Liver (tissue), 9 donors: Measurements from ENCODE around the gene FICD. TPM values are rescaled to one million over a fixed set of nuclear protein-coding genes. Genes with fewer than 3 reads are reported as not detected.

Experiments used
- DNase-seq: peaks from one replicate; pipeline ENCODE4 v3.0.0-alpha.2; 2017; ENCODE audit warnings: low spot score
- H3K27ac ChIP-seq, 2 donors: one replicate each; pipeline ENCODE4 v1.7.0; 2013; ENCODE audit warnings: inconsistent platforms in 2 of 2, low read length in 2 of 2, control low read depth in 1 of 2, low read depth in 1 of 2, mild to moderate bottlenecking in 1 of 2
- H3K27me3 ChIP-seq, 4 donors: one replicate each; pipeline versions ENCODE4 v1.6.1 to v1.7.0; 2013; ENCODE audit warnings: low read length in 3 of 4, inconsistent platforms in 1 of 4, mild to moderate bottlenecking in 1 of 4, moderate library complexity in 1 of 4; ENCODE audit not compliant: control insufficient read depth in 4 of 4, insufficient read depth in 4 of 4
- H3K36me3 ChIP-seq, 4 donors: one replicate each; pipeline versions ENCODE4 v1.6.1 to v1.7.0; 2013; ENCODE audit warnings: low read length in 3 of 4, mild to moderate bottlenecking in 3 of 4, low read depth in 1 of 4, moderate library complexity in 1 of 4; ENCODE audit not compliant: control insufficient read depth in 4 of 4, insufficient read depth in 3 of 4
- H3K4me1 ChIP-seq, 4 donors: one replicate each; pipeline versions ENCODE4 v1.6.1 to v1.7.0; 2013; ENCODE audit warnings: low read length in 3 of 4, mild to moderate bottlenecking in 3 of 4, moderate library complexity in 1 of 4; ENCODE audit not compliant: control insufficient read depth in 4 of 4, insufficient read depth in 4 of 4
- H3K4me3 ChIP-seq, 3 donors: one replicate each; pipeline versions ENCODE4 v1.6.1 to v1.7.0; 2013; ENCODE audit warnings: low read length in 3 of 3, control low read depth in 1 of 3, low read depth in 1 of 3, mild to moderate bottlenecking in 1 of 3
- H3K9ac ChIP-seq, 2 donors: one replicate each; pipeline ENCODE4 v1.7.0; 2013; ENCODE audit warnings: low read length in 2 of 2, mild to moderate bottlenecking in 2 of 2, moderate library complexity in 2 of 2, control low read depth in 1 of 2, low read depth in 1 of 2
- H3K9me3 ChIP-seq, 4 donors: one replicate each; pipeline versions ENCODE4 v1.6.1 to v1.7.0; 2013; ENCODE audit warnings: low read length in 3 of 4; ENCODE audit not compliant: control insufficient read depth in 4 of 4
- CTCF ChIP-seq: fragments of 150-350 bp; IDR thresholded peaks from 2 replicates; pipeline ENCODE4 v1.5.1; 2017; ENCODE audit warnings: improper control_type of control experiment, low read depth, low read length; ENCODE audit not compliant: missing input control
- FOXA1 ChIP-seq: IDR thresholded peaks from 2 replicates; pipeline ENCODE4 v1.6.1; 2016; ENCODE audit warnings: antibody characterized with exemption
- GABPA ChIP-seq, 2 donors: IDR thresholded peaks in 1 of 2; conservative IDR thresholded peaks in 1 of 2; 2 replicates each; pipeline ENCODE4 v1.6.1; 2016; ENCODE audit warnings: antibody characterized with exemption in 2 of 2, mild to moderate bottlenecking in 1 of 2, moderate library complexity in 1 of 2
- HNF4A ChIP-seq, 2 donors: conservative IDR thresholded peaks; 2 replicates each; pipeline ENCODE4 v1.6.1; 2016; ENCODE audit warnings: antibody characterized with exemption in 2 of 2, mild to moderate bottlenecking in 2 of 2
- HNF4G ChIP-seq: IDR thresholded peaks from 2 replicates; pipeline ENCODE4 v1.6.1; 2016; ENCODE audit warnings: antibody characterized with exemption
- JUND ChIP-seq, 2 donors: IDR thresholded peaks; 2 replicates each; pipeline ENCODE4 v1.6.1; 2016; ENCODE audit warnings: antibody characterized with exemption in 2 of 2
- MAX ChIP-seq: IDR thresholded peaks from 2 replicates; pipeline ENCODE4 v1.6.1; 2016; ENCODE audit warnings: antibody characterized with exemption
- NR2F2 ChIP-seq: IDR thresholded peaks from 2 replicates; pipeline ENCODE4 v1.6.1; 2016; ENCODE audit warnings: antibody characterized with exemption
- RAD21 ChIP-seq, 2 donors: IDR thresholded peaks; 2 replicates each; pipeline ENCODE4 v1.6.1; 2016; ENCODE audit warnings: antibody characterized with exemption in 2 of 2, mild to moderate bottlenecking in 2 of 2
- RXRA ChIP-seq, 2 donors: IDR thresholded peaks; 2 replicates each; pipeline ENCODE4 v1.6.1; 2017 to 2018; ENCODE audit warnings: antibody characterized with exemption in 2 of 2, mild to moderate bottlenecking in 1 of 2
- TAF1 ChIP-seq: conservative IDR thresholded peaks from 2 replicates; pipeline ENCODE4 v1.6.1; 2016; ENCODE audit warnings: antibody characterized with exemption, mild to moderate bottlenecking
- YY1 ChIP-seq: IDR thresholded peaks from 2 replicates; pipeline ENCODE4 v1.6.1; 2016; ENCODE audit warnings: antibody characterized with exemption, mild to moderate bottlenecking
- ZBTB33 ChIP-seq: IDR thresholded peaks from 2 replicates; pipeline ENCODE4 v1.6.1; 2016; ENCODE audit warnings: antibody characterized with exemption
- WGBS: extraction: QIAGEN DNeasy Blood & Tissue Kit; methylation state at CpG from one replicate; pipeline ENCODE4 v1.1.7; 2013; 5-methylcytosine and 5-hydroxymethylcytosine counted together
- polyA plus RNA-seq, 2 donors: library from polyadenylated mRNA; stranded (reverse) in 1 of 2; unstranded in 1 of 2; fragments of 200-250 nt in 1 of 2; fragments of >200 nt in 1 of 2; fragmentation: Nextera tagmentation in 1 of 2; extraction: Ambion mirVana in 1 of 2; gene quantifications; one replicate each; pipeline versions ENCODE4 v1.2.1 to v1.2.3, GENCODE V29; 2013 to 2015
- total RNA-seq, 2 donors: library from RNA; depleted of rRNA; stranded (reverse); fragments of >200 nt; gene quantifications; one replicate each; pipeline ENCODE4 v1.2.3, GENCODE V29; 2014
- TF ChIP-seq, protein P1 (sequence below): IDR thresholded peaks from 2 replicates; pipeline ENCODE4 v1.6.1; 2016; ENCODE audit warnings: antibody characterized with exemption
- donor health status: healthy.
- donor health status: healthy.
- donor health status: healthy.
- donor health status: healthy.
- donor health status: healthy.

FICD gene
- total and polyA plus RNA-seq, 4 donors, result 3.6 to 20.9 (median 6.6) TPM

DNA sequence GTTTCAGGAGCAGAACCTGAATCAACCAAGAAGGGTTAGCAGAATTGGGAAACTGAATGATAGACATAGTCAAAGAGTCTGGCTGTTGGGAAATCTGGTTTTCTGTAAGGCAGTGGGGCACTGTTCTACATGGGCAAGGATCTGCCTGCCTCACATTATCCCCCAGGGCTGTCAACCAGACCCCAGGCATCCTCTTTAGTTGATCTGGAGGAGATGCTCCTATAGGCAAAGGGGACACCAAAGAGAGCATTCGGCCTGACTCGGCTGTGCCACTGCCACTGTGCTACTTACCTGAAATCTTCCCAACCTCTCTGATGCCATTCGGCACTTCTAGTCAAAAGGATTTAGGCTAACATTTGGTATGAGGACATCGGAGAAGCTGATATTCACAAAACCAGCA is 51.4 kb downstream of the FICD start:
- Histone ChIP-seq H3K36me3 (peaks cover 0 to 36% (median 27%) of the 10 kb centered on the region in 4 donors), H3K9me3 (no peaks in the 10 kb centered on the region), H3K4me1 (peaks cover 2 to 27% (median 20%) of the 10 kb centered on the region in 4 donors), H3K9ac (no peak overlapping the region), H3K27me3 (no peaks in the 10 kb centered on the region), H3K27ac (peak overlapping the region; percentile 22 to 50), H3K4me3 (no peak overlapping the region)
- DNase-seq, result no peak
- 98% methylated on average over 4 of the region's 4 CpGs for WGBS
- TF ChIP-seq, protein P1, sequence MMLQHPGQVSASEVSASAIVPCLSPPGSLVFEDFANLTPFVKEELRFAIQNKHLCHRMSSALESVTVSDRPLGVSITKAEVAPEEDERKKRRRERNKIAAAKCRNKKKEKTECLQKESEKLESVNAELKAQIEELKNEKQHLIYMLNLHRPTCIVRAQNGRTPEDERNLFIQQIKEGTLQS, result no peak
- TF ChIP-seq ZBTB33 (no peak), JUND (IDR thresholded peaks at IDR 0.05) (no peak), HNF4A (conservative IDR thresholded peaks at IDR 0.05) (no peak), HNF4G (no peak), TAF1 (no peak), GABPA (IDR thresholded peaks at IDR 0.05 in 1 of 2, conservative IDR thresholded peaks at IDR 0.05 in 1 of 2) (no peak), MAX (no peak), RAD21 (IDR thresholded peaks at IDR 0.05) (no peak)

GRCh38 chr12:108567406-108568337 is 52.6 kb downstream of the FICD start:
- Histone ChIP-seq H3K9me3 (no peaks in the 10 kb centered on the region), H3K36me3 (peaks cover 0 to 36% (median 27%) of the 10 kb centered on the region in 4 donors), H3K4me1 (peaks cover 2 to 19% (median 13%) of the 10 kb centered on the region in 4 donors), H3K27ac (no peak overlapping the region), H3K9ac (peak overlapping the region in 1 of 2 donors; percentile 8), H3K27me3 (no peaks in the 10 kb centered on the region), H3K4me3 (no peak overlapping the region)
- TF ChIP-seq RAD21 (IDR thresholded peaks at IDR 0.05) (no peak), FOXA1 (no peak), YY1 (no peak), CTCF (no peak), TAF1 (no peak), ZBTB33 (no peak), RXRA (IDR thresholded peaks at IDR 0.05) (no peak), NR2F2 (no peak), HNF4G (no peak)
- DNase-seq, result no peak
- 76% methylated on average over 7 of the region's 7 CpGs for WGBS
